ENCODE results near the gene TTC22.

Gene TTC22

DNA sequence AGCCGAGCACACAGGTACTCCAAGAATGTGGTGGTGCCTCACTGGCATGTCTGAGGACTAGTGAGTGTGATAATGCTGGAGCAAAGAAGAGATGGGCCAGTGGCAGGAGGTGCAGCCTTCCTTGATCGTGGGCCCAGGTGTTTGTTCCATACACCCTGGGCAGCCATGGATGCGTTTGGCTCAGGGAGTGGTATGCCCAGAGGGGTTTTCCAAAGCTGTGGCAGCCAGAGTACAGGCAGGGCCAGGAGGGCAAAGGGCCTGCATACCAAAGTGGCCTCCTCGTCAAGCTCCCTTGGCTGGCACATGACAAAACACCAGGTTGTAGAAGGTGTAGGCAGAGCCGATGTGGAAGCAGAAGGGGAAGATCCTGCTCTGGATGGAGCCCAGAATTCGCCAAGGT, 55.8 kb downstream of the TTC22 start:
- no peak for DNase-seq

GRCh38 chr1:54744696-54745095, 56.4 kb downstream of the TTC22 start:
- no peak for DNase-seq

GRCh38 chr1:54743416-54744226, 57.5 kb downstream of the TTC22 start:
- no peak for DNase-seq

GRCh38 chr1:54742282-54742681, 58.8 kb downstream of the TTC22 start:
- DNase-seq, result no peak

GRCh38 chr1:54741531-54741930, 59.6 kb downstream of the TTC22 start:
- DNase-seq, result no peak

- no peak for DNase-seq
Measured at GRCh38 chr1:54738244-54738643, 62.9 kb downstream of the TTC22 start.

DNA sequence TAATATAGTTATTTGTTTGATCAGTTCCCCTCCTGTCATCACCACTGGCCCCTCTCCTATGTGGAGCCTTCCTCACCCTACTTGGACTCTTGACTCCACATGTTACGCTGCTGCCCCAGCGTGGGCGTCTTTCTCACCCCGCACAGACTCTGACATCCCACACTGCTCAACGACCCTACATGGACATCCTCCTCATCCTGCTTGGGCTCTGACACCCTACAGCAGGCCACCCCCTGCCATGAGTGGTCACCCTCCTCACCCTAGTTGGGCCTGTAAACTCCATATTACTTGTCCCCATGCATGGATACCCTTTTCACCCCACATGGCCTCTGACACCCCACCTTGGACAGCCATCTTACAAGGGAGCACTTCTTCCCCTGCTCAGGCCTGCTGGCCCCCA, 64.4 kb downstream of the TTC22 start:
- no peak for DNase-seq
